ENCODE measurements around the gene AP5S1. TPM values are rescaled to one million over a fixed set of nuclear protein-coding genes. Genes with fewer than 3 reads are reported as not detected.
A peak's percentile ranks its signal among the peaks of the same experiment; 100 is the strongest.

The AP5S1 gene
- total and polyA plus RNA-seq, 2 of the 13 experiments (the other 11 are each of a cell fraction or from before 2014, with no cell fraction given): 7.9 to 23.2 TPM

GRCh38 chr20:3797592-3798372, 22.6 kb upstream of the AP5S1 start (continued):
- TF ChIP-seq HMGXB3 (CRISPR knock-in tag; IDR thresholded peaks at IDR 0.05; ENCODE audit: borderline replicate concordance) (no peak), ZNF138 (CRISPR knock-in tag; IDR thresholded peaks at IDR 0.05; ENCODE audit: low read depth) (no peak), ZBTB38 (CRISPR knock-in tag; IDR thresholded peaks at IDR 0.05) (peak; percentile 90), SMAD1 (CRISPR knock-in tag; IDR thresholded peaks at IDR 0.05; ENCODE audit: borderline replicate concordance, low read depth) (peak; percentile 46; the same call in 1 of the 2 replicates), ZNF558 (CRISPR knock-in tag; IDR thresholded peaks at IDR 0.05; ENCODE audit: borderline replicate concordance) (no peak), HDAC1 (CRISPR knock-in tag; IDR thresholded peaks at IDR 0.05) (no peak; the same call in 1 of the 2 replicates), FOXP1 (IDR thresholded peaks at IDR 0.05) (0 out of 2 replicates have a peak, but pooled peaks have one; percentile 16), FOXP1 (CRISPR knock-in tag; IDR thresholded peaks at IDR 0.05) (no peak), SALL1 (CRISPR knock-in tag; IDR thresholded peaks at IDR 0.05) (peak; percentile 40; the same call in 1 of the 2 replicates), THAP11 (CRISPR knock-in tag; IDR thresholded peaks at IDR 0.05) (0 out of 2 replicates have a peak, but pooled peaks have one; percentile 24), ZEB1 (IDR thresholded peaks at IDR 0.05; ENCODE audit: insufficient replicate concordance, low read depth) (peak; percentile 66), ZNF414 (CRISPR knock-in tag; IDR thresholded peaks at IDR 0.05) (0 out of 2 replicates have a peak, but pooled peaks have one; percentile 29), AGO1 (IDR thresholded peaks at IDR 0.05; ENCODE audit: low read depth, low read length, poor library complexity, severe bottlenecking) (no peak), CENPBD1 (CRISPR knock-in tag; IDR thresholded peaks at IDR 0.05; ENCODE audit: borderline replicate concordance, low read depth) (no peak), FOSL2 (CRISPR knock-in tag; IDR thresholded peaks at IDR 0.05) (peak; percentile 47; the same call in 1 of the 2 replicates), HNRNPUL1 (IDR thresholded peaks at IDR 0.05; ENCODE audit: low read depth, low read length) (no peak)
- TF ChIP-seq, protein P1, sequence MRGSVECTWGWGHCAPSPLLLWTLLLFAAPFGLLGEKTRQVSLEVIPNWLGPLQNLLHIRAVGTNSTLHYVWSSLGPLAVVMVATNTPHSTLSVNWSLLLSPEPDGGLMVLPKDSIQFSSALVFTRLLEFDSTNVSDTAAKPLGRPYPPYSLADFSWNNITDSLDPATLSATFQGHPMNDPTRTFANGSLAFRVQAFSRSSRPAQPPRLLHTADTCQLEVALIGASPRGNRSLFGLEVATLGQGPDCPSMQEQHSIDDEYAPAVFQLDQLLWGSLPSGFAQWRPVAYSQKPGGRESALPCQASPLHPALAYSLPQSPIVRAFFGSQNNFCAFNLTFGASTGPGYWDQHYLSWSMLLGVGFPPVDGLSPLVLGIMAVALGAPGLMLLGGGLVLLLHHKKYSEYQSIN (CRISPR knock-in tag; IDR thresholded peaks at IDR 0.05; ENCODE audit: borderline replicate concordance): no peak
- TF ChIP-seq, protein P2, sequence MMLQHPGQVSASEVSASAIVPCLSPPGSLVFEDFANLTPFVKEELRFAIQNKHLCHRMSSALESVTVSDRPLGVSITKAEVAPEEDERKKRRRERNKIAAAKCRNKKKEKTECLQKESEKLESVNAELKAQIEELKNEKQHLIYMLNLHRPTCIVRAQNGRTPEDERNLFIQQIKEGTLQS (CRISPR knock-in tag; IDR thresholded peaks at IDR 0.05): peak; percentile 23; the same call in 1 of the 2 replicates
- TF ChIP-seq, protein P3, sequence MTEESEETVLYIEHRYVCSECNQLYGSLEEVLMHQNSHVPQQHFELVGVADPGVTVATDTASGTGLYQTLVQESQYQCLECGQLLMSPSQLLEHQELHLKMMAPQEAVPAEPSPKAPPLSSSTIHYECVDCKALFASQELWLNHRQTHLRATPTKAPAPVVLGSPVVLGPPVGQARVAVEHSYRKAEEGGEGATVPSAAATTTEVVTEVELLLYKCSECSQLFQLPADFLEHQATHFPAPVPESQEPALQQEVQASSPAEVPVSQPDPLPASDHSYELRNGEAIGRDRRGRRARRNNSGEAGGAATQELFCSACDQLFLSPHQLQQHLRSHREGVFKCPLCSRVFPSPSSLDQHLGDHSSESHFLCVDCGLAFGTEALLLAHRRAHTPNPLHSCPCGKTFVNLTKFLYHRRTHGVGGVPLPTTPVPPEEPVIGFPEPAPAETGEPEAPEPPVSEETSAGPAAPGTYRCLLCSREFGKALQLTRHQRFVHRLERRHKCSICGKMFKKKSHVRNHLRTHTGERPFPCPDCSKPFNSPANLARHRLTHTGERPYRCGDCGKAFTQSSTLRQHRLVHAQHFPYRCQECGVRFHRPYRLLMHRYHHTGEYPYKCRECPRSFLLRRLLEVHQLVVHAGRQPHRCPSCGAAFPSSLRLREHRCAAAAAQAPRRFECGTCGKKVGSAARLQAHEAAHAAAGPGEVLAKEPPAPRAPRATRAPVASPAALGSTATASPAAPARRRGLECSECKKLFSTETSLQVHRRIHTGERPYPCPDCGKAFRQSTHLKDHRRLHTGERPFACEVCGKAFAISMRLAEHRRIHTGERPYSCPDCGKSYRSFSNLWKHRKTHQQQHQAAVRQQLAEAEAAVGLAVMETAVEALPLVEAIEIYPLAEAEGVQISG (CRISPR knock-in tag; IDR thresholded peaks at IDR 0.05): peak; percentile 23; the same call in 1 of the 2 replicates

All from HepG2 (cell line).